ENCODE results near the gene RRP1B.

Gene RRP1B

GRCh38 chr21:43740497-43741156, 81.3 kb downstream of the RRP1B start:
- TF ChIP-seq FOXP2 (optimal IDR thresholded peaks at IDR 0.05; ENCODE audit: borderline replicate concordance, extremely low read depth, extremely low read length, insufficient read depth) (no peak), SIN3A (IDR thresholded peaks at IDR 0.05; ENCODE audit: borderline replicate concordance, insufficient read depth, low read length) (no peak), POLR2AphosphoS5 (IDR thresholded peaks at IDR 0.05; ENCODE audit: low read depth, low read length) (no peak), TAF1 (IDR thresholded peaks at IDR 0.05; ENCODE audit: borderline replicate concordance, insufficient read depth, low read length) (no peak), REST (IDR thresholded peaks at IDR 0.05; ENCODE audit: insufficient read depth in 1 of 2, low read depth in 2 of 2, low read length in 2 of 2) (no peak)

GRCh38 chr21:43741423-43742096, 82.2 kb downstream of the RRP1B start:
- TF ChIP-seq POLR2AphosphoS5 (IDR thresholded peaks at IDR 0.05; ENCODE audit: low read depth, low read length) = no peak
- TF ChIP-seq FOXP2 (optimal IDR thresholded peaks at IDR 0.05; ENCODE audit: borderline replicate concordance, extremely low read depth, extremely low read length, insufficient read depth) = no peak
- TF ChIP-seq REST (IDR thresholded peaks at IDR 0.05; ENCODE audit: insufficient read depth in 1 of 2, low read depth in 2 of 2, low read length in 2 of 2) = no peak
- no peak for TF ChIP-seq SIN3A (IDR thresholded peaks at IDR 0.05; ENCODE audit: borderline replicate concordance, insufficient read depth, low read length)
- TF ChIP-seq TAF1 (IDR thresholded peaks at IDR 0.05; ENCODE audit: borderline replicate concordance, insufficient read depth, low read length) = no peak

- TF ChIP-seq SIN3A (IDR thresholded peaks at IDR 0.05; ENCODE audit: borderline replicate concordance, insufficient read depth, low read length) (no peak), FOXP2 (optimal IDR thresholded peaks at IDR 0.05; ENCODE audit: borderline replicate concordance, extremely low read depth, extremely low read length, insufficient read depth) (no peak), REST (IDR thresholded peaks at IDR 0.05; ENCODE audit: insufficient read depth in 1 of 2, low read depth in 2 of 2, low read length in 2 of 2) (no peak), POLR2AphosphoS5 (IDR thresholded peaks at IDR 0.05; ENCODE audit: low read depth, low read length) (no peak), TAF1 (IDR thresholded peaks at IDR 0.05; ENCODE audit: borderline replicate concordance, insufficient read depth, low read length) (no peak)
These were observed 84.6 kb downstream of the RRP1B start for GRCh38 chr21:43743947-43744346.

- TF ChIP-seq POLR2AphosphoS5 (IDR thresholded peaks at IDR 0.05; ENCODE audit: low read depth, low read length) (no peak), SIN3A (IDR thresholded peaks at IDR 0.05; ENCODE audit: borderline replicate concordance, insufficient read depth, low read length) (no peak), FOXP2 (optimal IDR thresholded peaks at IDR 0.05; ENCODE audit: borderline replicate concordance, extremely low read depth, extremely low read length, insufficient read depth) (no peak), REST (IDR thresholded peaks at IDR 0.05; ENCODE audit: insufficient read depth in 1 of 2, low read depth in 2 of 2, low read length in 2 of 2) (no peak), TAF1 (IDR thresholded peaks at IDR 0.05; ENCODE audit: borderline replicate concordance, insufficient read depth, low read length) (no peak)
These were observed 85.4 kb downstream of the RRP1B start for GRCh38 chr21:43744725-43745124.

All from PFSK-1 (cell line).